ENCODE data around the gene AEN.

Gene AEN

DNA sequence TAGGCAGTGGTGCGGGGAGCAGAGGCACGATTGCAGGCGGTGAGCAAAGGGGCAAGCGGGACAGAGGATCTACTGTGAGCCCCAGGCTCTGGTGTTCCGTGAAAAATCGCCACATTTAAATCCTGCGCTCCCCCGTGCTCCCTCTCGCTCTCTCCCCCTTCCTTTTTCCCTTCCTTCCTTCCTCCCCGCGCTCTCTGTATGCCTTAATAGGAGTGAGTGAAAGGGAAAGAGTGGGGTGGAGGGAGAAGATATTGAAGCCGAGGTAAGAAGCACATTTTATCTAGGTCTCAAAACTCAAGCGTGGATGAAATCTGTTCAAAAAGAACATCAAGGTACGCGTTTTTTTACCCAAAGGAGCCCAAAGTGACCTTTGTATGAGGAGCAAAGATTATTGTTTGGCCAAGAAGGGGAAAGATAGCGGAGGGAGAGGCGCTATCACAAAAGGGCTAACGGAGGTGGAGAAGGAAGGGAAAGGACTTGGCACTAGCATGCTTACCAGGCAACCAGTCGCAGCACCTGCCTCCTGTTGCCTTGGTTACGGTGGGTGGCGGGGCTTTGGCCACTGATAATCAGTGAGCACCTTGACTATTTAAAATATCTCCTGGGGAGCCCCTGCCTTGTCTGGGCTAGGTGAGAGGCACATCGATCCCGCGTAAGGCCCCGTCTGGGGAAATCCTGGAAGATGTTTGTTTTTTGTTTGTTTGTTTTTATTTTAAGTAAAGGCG is 14.9 kb upstream of the AEN start:
- TF ChIP-seq, protein P1, sequence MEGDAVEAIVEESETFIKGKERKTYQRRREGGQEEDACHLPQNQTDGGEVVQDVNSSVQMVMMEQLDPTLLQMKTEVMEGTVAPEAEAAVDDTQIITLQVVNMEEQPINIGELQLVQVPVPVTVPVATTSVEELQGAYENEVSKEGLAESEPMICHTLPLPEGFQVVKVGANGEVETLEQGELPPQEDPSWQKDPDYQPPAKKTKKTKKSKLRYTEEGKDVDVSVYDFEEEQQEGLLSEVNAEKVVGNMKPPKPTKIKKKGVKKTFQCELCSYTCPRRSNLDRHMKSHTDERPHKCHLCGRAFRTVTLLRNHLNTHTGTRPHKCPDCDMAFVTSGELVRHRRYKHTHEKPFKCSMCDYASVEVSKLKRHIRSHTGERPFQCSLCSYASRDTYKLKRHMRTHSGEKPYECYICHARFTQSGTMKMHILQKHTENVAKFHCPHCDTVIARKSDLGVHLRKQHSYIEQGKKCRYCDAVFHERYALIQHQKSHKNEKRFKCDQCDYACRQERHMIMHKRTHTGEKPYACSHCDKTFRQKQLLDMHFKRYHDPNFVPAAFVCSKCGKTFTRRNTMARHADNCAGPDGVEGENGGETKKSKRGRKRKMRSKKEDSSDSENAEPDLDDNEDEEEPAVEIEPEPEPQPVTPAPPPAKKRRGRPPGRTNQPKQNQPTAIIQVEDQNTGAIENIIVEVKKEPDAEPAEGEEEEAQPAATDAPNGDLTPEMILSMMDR (IDR thresholded peaks at IDR 0.05; ENCODE audit: control insufficient read depth, insufficient read depth, low read depth, low read length, missing control alignments) = no peak
- H3K4me3 ChIP-seq (ENCODE audit: control insufficient read depth, low read depth, low read length) = no peak overlapping the region
- no peak for DNase-seq (ENCODE audit: low read depth)

DNA sequence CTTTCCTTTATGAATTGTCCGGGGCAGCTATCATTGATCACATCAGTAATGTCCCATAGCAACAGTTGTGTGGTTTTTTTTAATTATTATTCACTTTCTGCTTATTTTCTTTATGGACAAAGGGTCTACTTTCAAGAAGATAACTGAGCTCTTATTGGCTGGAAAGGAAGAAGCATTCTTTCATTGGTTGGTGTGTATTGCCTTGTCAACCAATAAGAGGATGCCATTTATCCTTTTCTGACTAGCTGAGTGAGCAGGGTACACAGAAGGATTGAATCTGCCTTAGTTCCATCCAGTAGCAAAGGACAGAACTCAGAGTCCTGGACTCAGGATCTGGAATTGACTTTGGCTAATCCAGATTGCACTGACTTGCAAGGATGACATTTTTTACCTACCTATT is 13.2 kb upstream of the AEN start:
- H3K4me3 ChIP-seq (ENCODE audit: control insufficient read depth, low read depth, low read length) = no peak overlapping the region
- DNase-seq (ENCODE audit: low read depth) = no peak
- TF ChIP-seq, protein P1 (IDR thresholded peaks at IDR 0.05; ENCODE audit: control insufficient read depth, insufficient read depth, low read depth, low read length, missing control alignments) = no peak

- no peak overlapping the region for H3K4me3 ChIP-seq (ENCODE audit: control insufficient read depth, low read depth, low read length)
- TF ChIP-seq, protein P1 (IDR thresholded peaks at IDR 0.05; ENCODE audit: control insufficient read depth, insufficient read depth, low read depth, low read length, missing control alignments) = no peak
- DNase-seq (ENCODE audit: low read depth) = no peak
Measured at GRCh38 chr15:88608607-88609181, 12.4 kb upstream of the AEN start.

- no peak for DNase-seq (ENCODE audit: low read depth)
- no peak overlapping the region for H3K4me3 ChIP-seq (ENCODE audit: control insufficient read depth, low read depth, low read length)
- TF ChIP-seq, protein P1 (IDR thresholded peaks at IDR 0.05; ENCODE audit: control insufficient read depth, insufficient read depth, low read depth, low read length, missing control alignments) = no peak
Measured at GRCh38 chr15:88609344-88610090, 11.6 kb upstream of the AEN start.

- DNase-seq (ENCODE audit: low read depth) = no peak
- TF ChIP-seq, protein P1 (IDR thresholded peaks at IDR 0.05; ENCODE audit: control insufficient read depth, insufficient read depth, low read depth, low read length, missing control alignments) = peak; percentile 13
- H3K4me3 ChIP-seq (ENCODE audit: control insufficient read depth, low read depth, low read length) = no peak overlapping the region
Measured at GRCh38 chr15:88610701-88611231, 10.4 kb upstream of the AEN start.

GRCh38 chr15:88612186-88612796 is 8.8 kb upstream of the AEN start:
- H3K4me3 ChIP-seq (ENCODE audit: control insufficient read depth, low read depth, low read length) = no peak overlapping the region
- TF ChIP-seq, protein P1 (IDR thresholded peaks at IDR 0.05; ENCODE audit: control insufficient read depth, insufficient read depth, low read depth, low read length, missing control alignments) = no peak
- no peak for DNase-seq (ENCODE audit: low read depth)

All from AG09309 (cell line).